Liver (tissue), 9 donors: ENCODE data around the gene THSD7B. TPM values are rescaled to one million over a fixed set of nuclear protein-coding genes. Genes with fewer than 3 reads are reported as not detected.

Source experiments
- DNase-seq: peaks from one replicate; pipeline ENCODE4 v3.0.0-alpha.2; 2017; ENCODE audit warnings: low spot score
- H3K27ac ChIP-seq, 2 donors: one replicate each; pipeline ENCODE4 v1.7.0; 2013; ENCODE audit warnings: inconsistent platforms in 2 of 2, low read length in 2 of 2, control low read depth in 1 of 2, low read depth in 1 of 2, mild to moderate bottlenecking in 1 of 2
- H3K27me3 ChIP-seq, 4 donors: one replicate each; pipeline versions ENCODE4 v1.6.1 to v1.7.0; 2013; ENCODE audit warnings: low read length in 3 of 4, inconsistent platforms in 1 of 4, mild to moderate bottlenecking in 1 of 4, moderate library complexity in 1 of 4; ENCODE audit not compliant: control insufficient read depth in 4 of 4, insufficient read depth in 4 of 4
- H3K36me3 ChIP-seq, 4 donors: one replicate each; pipeline versions ENCODE4 v1.6.1 to v1.7.0; 2013; ENCODE audit warnings: low read length in 3 of 4, mild to moderate bottlenecking in 3 of 4, low read depth in 1 of 4, moderate library complexity in 1 of 4; ENCODE audit not compliant: control insufficient read depth in 4 of 4, insufficient read depth in 3 of 4
- H3K4me1 ChIP-seq, 4 donors: one replicate each; pipeline versions ENCODE4 v1.6.1 to v1.7.0; 2013; ENCODE audit warnings: low read length in 3 of 4, mild to moderate bottlenecking in 3 of 4, moderate library complexity in 1 of 4; ENCODE audit not compliant: control insufficient read depth in 4 of 4, insufficient read depth in 4 of 4
- H3K4me3 ChIP-seq, 3 donors: one replicate each; pipeline versions ENCODE4 v1.6.1 to v1.7.0; 2013; ENCODE audit warnings: low read length in 3 of 3, control low read depth in 1 of 3, low read depth in 1 of 3, mild to moderate bottlenecking in 1 of 3
- H3K9ac ChIP-seq, 2 donors: one replicate each; pipeline ENCODE4 v1.7.0; 2013; ENCODE audit warnings: low read length in 2 of 2, mild to moderate bottlenecking in 2 of 2, moderate library complexity in 2 of 2, control low read depth in 1 of 2, low read depth in 1 of 2
- H3K9me3 ChIP-seq, 4 donors: one replicate each; pipeline versions ENCODE4 v1.6.1 to v1.7.0; 2013; ENCODE audit warnings: low read length in 3 of 4; ENCODE audit not compliant: control insufficient read depth in 4 of 4
- CTCF ChIP-seq: fragments of 150-350 bp; IDR thresholded peaks from 2 replicates; pipeline ENCODE4 v1.5.1; 2017; ENCODE audit warnings: improper control_type of control experiment, low read depth, low read length; ENCODE audit not compliant: missing input control
- EGR1 ChIP-seq, 2 donors: IDR thresholded peaks; 2 replicates each; pipeline ENCODE4 v1.6.1; 2016 to 2018; ENCODE audit warnings: antibody characterized with exemption in 2 of 2, low read depth in 2 of 2
- FOXA2 ChIP-seq: IDR thresholded peaks from 2 replicates; pipeline ENCODE4 v1.6.1; 2016; ENCODE audit warnings: antibody characterized with exemption
- GABPA ChIP-seq, 2 donors: IDR thresholded peaks in 1 of 2; conservative IDR thresholded peaks in 1 of 2; 2 replicates each; pipeline ENCODE4 v1.6.1; 2016; ENCODE audit warnings: antibody characterized with exemption in 2 of 2, mild to moderate bottlenecking in 1 of 2, moderate library complexity in 1 of 2
- HNF4A ChIP-seq, 2 donors: conservative IDR thresholded peaks; 2 replicates each; pipeline ENCODE4 v1.6.1; 2016; ENCODE audit warnings: antibody characterized with exemption in 2 of 2, mild to moderate bottlenecking in 2 of 2
- MAX ChIP-seq: IDR thresholded peaks from 2 replicates; pipeline ENCODE4 v1.6.1; 2016; ENCODE audit warnings: antibody characterized with exemption
- NR2F2 ChIP-seq: IDR thresholded peaks from 2 replicates; pipeline ENCODE4 v1.6.1; 2016; ENCODE audit warnings: antibody characterized with exemption
- RAD21 ChIP-seq, 2 donors: IDR thresholded peaks; 2 replicates each; pipeline ENCODE4 v1.6.1; 2016; ENCODE audit warnings: antibody characterized with exemption in 2 of 2, mild to moderate bottlenecking in 2 of 2
- RXRA ChIP-seq, 2 donors: IDR thresholded peaks; 2 replicates each; pipeline ENCODE4 v1.6.1; 2017 to 2018; ENCODE audit warnings: antibody characterized with exemption in 2 of 2, mild to moderate bottlenecking in 1 of 2
- SP1 ChIP-seq: IDR thresholded peaks from 2 replicates; pipeline ENCODE4 v1.6.1; 2018; ENCODE audit warnings: antibody characterized with exemption, mild to moderate bottlenecking
- TAF1 ChIP-seq: conservative IDR thresholded peaks from 2 replicates; pipeline ENCODE4 v1.6.1; 2016; ENCODE audit warnings: antibody characterized with exemption, mild to moderate bottlenecking
- YY1 ChIP-seq: IDR thresholded peaks from 2 replicates; pipeline ENCODE4 v1.6.1; 2016; ENCODE audit warnings: antibody characterized with exemption, mild to moderate bottlenecking
- ZBTB33 ChIP-seq: IDR thresholded peaks from 2 replicates; pipeline ENCODE4 v1.6.1; 2016; ENCODE audit warnings: antibody characterized with exemption
- WGBS: extraction: QIAGEN DNeasy Blood & Tissue Kit; methylation state at CpG from one replicate; pipeline ENCODE4 v1.1.7; 2013; 5-methylcytosine and 5-hydroxymethylcytosine counted together
- polyA plus RNA-seq, 2 donors: library from polyadenylated mRNA; stranded (reverse) in 1 of 2; unstranded in 1 of 2; fragments of 200-250 nt in 1 of 2; fragments of >200 nt in 1 of 2; fragmentation: Nextera tagmentation in 1 of 2; extraction: Ambion mirVana in 1 of 2; gene quantifications; one replicate each; pipeline versions ENCODE4 v1.2.1 to v1.2.3, GENCODE V29; 2013 to 2015
- total RNA-seq, 2 donors: library from RNA; depleted of rRNA; stranded (reverse); fragments of >200 nt; gene quantifications; one replicate each; pipeline ENCODE4 v1.2.3, GENCODE V29; 2014
- TF ChIP-seq, protein P1 (sequence below): IDR thresholded peaks from 2 replicates; pipeline ENCODE4 v1.6.1; 2016; ENCODE audit warnings: antibody characterized with exemption
- donor health status: healthy.
- donor health status: healthy.
- donor health status: healthy.
- donor health status: healthy.
- donor health status: healthy.

Gene THSD7B
- total and polyA plus RNA-seq, 4 donors: 0.01 to 0.75 (median 0.42) TPM; not detected in 1

GRCh38 chr2:137154946-137155345 lies 389.6 kb downstream of the THSD7B start:
- TF ChIP-seq SP1 (no peak), TAF1 (no peak), ZBTB33 (no peak), MAX (no peak), HNF4A (conservative IDR thresholded peaks at IDR 0.05) (no peak)
- TF ChIP-seq, protein P1, sequence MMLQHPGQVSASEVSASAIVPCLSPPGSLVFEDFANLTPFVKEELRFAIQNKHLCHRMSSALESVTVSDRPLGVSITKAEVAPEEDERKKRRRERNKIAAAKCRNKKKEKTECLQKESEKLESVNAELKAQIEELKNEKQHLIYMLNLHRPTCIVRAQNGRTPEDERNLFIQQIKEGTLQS: no peak
- H3K9me3 ChIP-seq: no peaks in the 10 kb centered on the region
- no peak overlapping the region for H3K4me3 ChIP-seq
- no peak overlapping the region for H3K9ac ChIP-seq
- no peaks in the 10 kb centered on the region for H3K27me3 ChIP-seq
- no peaks in the 10 kb centered on the region for H3K36me3 ChIP-seq
- no peak overlapping the region for H3K27ac ChIP-seq
- DNase-seq: no peak
- H3K4me1 ChIP-seq: no peaks in the 10 kb centered on the region
- WGBS: 93% methylated on average over 1 of the region's 1 CpG

GRCh38 chr2:137155356-137156104 lies 390.2 kb downstream of the THSD7B start:
- TF ChIP-seq CTCF (no peak), RAD21 (IDR thresholded peaks at IDR 0.05) (no peak), FOXA2 (no peak), RXRA (IDR thresholded peaks at IDR 0.05) (no peak), SP1 (no peak), NR2F2 (no peak), EGR1 (IDR thresholded peaks at IDR 0.05; ENCODE audit: low read depth in 2 of 2) (no peak), GABPA (IDR thresholded peaks at IDR 0.05 in 1 of 2, conservative IDR thresholded peaks at IDR 0.05 in 1 of 2) (no peak), YY1 (no peak)
- no peak overlapping the region for H3K27ac ChIP-seq
- no peak overlapping the region for H3K9ac ChIP-seq
- H3K4me1 ChIP-seq: no peaks in the 10 kb centered on the region
- no peaks in the 10 kb centered on the region for H3K36me3 ChIP-seq
- DNase-seq: no peak
- no peaks in the 10 kb centered on the region for H3K9me3 ChIP-seq
- no peaks in the 10 kb centered on the region for H3K27me3 ChIP-seq
- H3K4me3 ChIP-seq: no peak overlapping the region
- WGBS: 86% methylated on average over 4 of the region's 4 CpGs
